B cell (primary cell): ENCODE measurements around the gene ZNF134. TPM values are rescaled to one million over a fixed set of nuclear protein-coding genes. Genes with fewer than 3 reads are reported as not detected.

Source experiments
- ATAC-seq: fragments of 200-7000 bp; cut with Tn5 transposase; one replicate; pipeline ENCODE4 v1.10.0; 2021; ENCODE audit warnings: low read depth, mild to moderate bottlenecking, moderate number of reproducible peaks, moderate library complexity
- CTCF ChIA-PET: fragments of 350-600 bp; sonication (Branson Sonifier 250); formaldehyde crosslinking; loops from one replicate; lab custom pipeline; 2021; ENCODE audit warnings: antibody characterized with exemption, inconsistent platforms; lab: Charles Lee
- POLR2A ChIA-PET: fragments of 350-600 bp; sonication (Branson Sonifier 250); formaldehyde crosslinking; loops from one replicate; lab custom pipeline; 2021; ENCODE audit warnings: antibody characterized with exemption; lab: Charles Lee
- DNase-seq: peaks from one replicate; pipeline ENCODE4 v3.0.0; 2013
- H2AFZ ChIP-seq: 2 replicates; pipeline ENCODE4 v1.6.1; 2012; ENCODE audit warnings: mild to moderate bottlenecking, low read depth, low read length; ENCODE audit not compliant: insufficient read depth, poor library complexity, severe bottlenecking
- H3K27ac ChIP-seq, 2 donors: 1 replicate in 1 of 2; 2 replicates in 1 of 2; pipeline ENCODE4 v1.5.1; 2012 to 2013; ENCODE audit warnings: low read length in 2 of 2, mild to moderate bottlenecking in 2 of 2, moderate library complexity in 1 of 2
- H3K27me3 ChIP-seq, 4 experiments: fragments of 200-600 bp in 1 of 4; sonication (generic) in 1 of 4; replicated peaks in 1 of 4; 1 replicate in 2 of 4; 2 replicates in 2 of 4; pipeline versions ENCODE4 v1.6.1 to v1.7.0; 2013 to 2016; ENCODE audit warnings: low read length in 3 of 4, mild to moderate bottlenecking in 2 of 4, mixed read lengths in 1 of 4, moderate library complexity in 1 of 4; ENCODE audit not compliant: insufficient read depth in 4 of 4, control insufficient read depth in 3 of 4; ENCODE audit errors: control extremely low read depth in 1 of 4
- H3K36me3 ChIP-seq, 2 experiments: replicated peaks in 1 of 2; 1 replicate in 1 of 2; 2 replicates in 1 of 2; pipeline versions ENCODE4 v1.6.1 to v1.7.1; 2013; ENCODE audit warnings: low read length in 1 of 2; ENCODE audit not compliant: insufficient read depth in 2 of 2, control insufficient read depth in 1 of 2; ENCODE audit errors: control extremely low read depth in 1 of 2, extremely low read depth in 1 of 2
- H3K4me1 ChIP-seq, 2 donors: fragments of 200-600 bp in 1 of 2; sonication (generic) in 1 of 2; 1 replicate in 1 of 2; 2 replicates in 1 of 2; pipeline versions ENCODE4 v1.5.1 to v1.6.1; 2013 to 2017; ENCODE audit warnings: low read length in 2 of 2; ENCODE audit not compliant: control insufficient read depth in 2 of 2, insufficient read depth in 2 of 2
- H3K4me2 ChIP-seq: replicated peaks from 2 replicates; pipeline ENCODE3; 2012; ENCODE audit warnings: mild to moderate bottlenecking, low read depth, low read length; ENCODE audit not compliant: poor library complexity, severe bottlenecking
- H3K4me3 ChIP-seq, 5 experiments: fragments of 200-600 bp in 1 of 5; sonication (generic) in 1 of 5; 1 replicate in 3 of 5; 2 replicates in 2 of 5; pipeline versions ENCODE4 v1.5.1 to v1.7.0; 2011 to 2016; ENCODE audit warnings: low read length in 4 of 5, mild to moderate bottlenecking in 4 of 5, low read depth in 2 of 5, control low read depth in 1 of 5, moderate library complexity in 1 of 5; ENCODE audit not compliant: insufficient read depth in 1 of 5; ENCODE audit errors: control extremely low read depth in 1 of 5, extremely low read depth in 1 of 5
- H3K79me2 ChIP-seq: fragments of 200-600 bp; sonication (generic); one replicate; pipeline ENCODE4 v1.6.0; 2016; ENCODE audit warnings: low read length; ENCODE audit not compliant: control insufficient read depth, insufficient read depth
- H3K9ac ChIP-seq: fragments of 200-600 bp; sonication (generic); 2 replicates; pipeline ENCODE4 v1.6.1; 2017; ENCODE audit warnings: mild to moderate bottlenecking, low read length, moderate library complexity
- H3K9me3 ChIP-seq, 3 donors: one replicate each; pipeline versions ENCODE4 v1.6.1 to v1.7.1; 2013; ENCODE audit warnings: low read length in 2 of 3; ENCODE audit not compliant: control insufficient read depth in 2 of 3, insufficient read depth in 1 of 3; ENCODE audit errors: control extremely low read depth in 1 of 3
- H4K20me1 ChIP-seq: 2 replicates; pipeline ENCODE4 v1.6.0; 2012; ENCODE audit warnings: mild to moderate bottlenecking, low read length; ENCODE audit not compliant: insufficient read depth, control insufficient read depth, poor library complexity, severe bottlenecking
- H3K27ac Mint-ChIP-seq: one replicate; pipeline ENCODE4 v1.8.0; 2021; ENCODE audit warnings: mixed read lengths
- H3K27me3 Mint-ChIP-seq: one replicate; pipeline ENCODE4 v1.8.0; 2021; ENCODE audit warnings: mixed read lengths
- H3K4me1 Mint-ChIP-seq: one replicate; pipeline ENCODE4 v1.8.0; 2021; ENCODE audit warnings: mixed read lengths
- H3K4me3 Mint-ChIP-seq: one replicate; pipeline ENCODE4 v1.8.0; 2021; ENCODE audit warnings: mixed read lengths
- H3K9me3 Mint-ChIP-seq: one replicate; pipeline ENCODE4 v1.8.0; 2022; ENCODE audit warnings: mixed read lengths; ENCODE audit not compliant: insufficient read depth
- CTCF ChIP-seq: fragments of 200-600 bp; IDR thresholded peaks from one replicate; pipeline ENCODE4 v1.8.0; 2022; ENCODE audit warnings: antibody characterized with exemption, mild to moderate bottlenecking
- EZH2 ChIP-seq: IDR thresholded peaks from 2 replicates; pipeline ENCODE4 v1.6.1; 2012; ENCODE audit warnings: borderline replicate concordance, low read depth, mild to moderate bottlenecking, moderate library complexity, low read length; ENCODE audit not compliant: insufficient read depth, poor library complexity, severe bottlenecking
- WGBS: methylation state at CpG from one replicate; pipeline ENCODE4 v1.1.5; 2013; ENCODE audit warnings: missing lambda C conversion rate; ENCODE audit not compliant: insufficient coverage; 5-methylcytosine and 5-hydroxymethylcytosine counted together
- intact Hi-C: fragments of 100-400 bp; cut with micrococcal nuclease; formaldehyde crosslinking; loops from one replicate; pipeline ENCODE4 v1.10.0; 2022
- polyA minus RNA-seq: library from RNA; depleted of rRNA, polyadenylated mRNA; stranded (reverse); fragments of >200 nt; gene quantifications from 2 replicates; pipeline ENCODE4 v1.2.3, GENCODE V29; 2012
- polyA plus RNA-seq: library from polyadenylated mRNA; depleted of rRNA; stranded (reverse); fragments of >200 nt; gene quantifications from 2 replicates; pipeline ENCODE4 v1.2.3, GENCODE V29; 2012
- total RNA-seq, 2 donors: library from RNA; stranded (reverse); fragments of 120-200 nt in 1 of 2; gene quantifications; 1 replicate in 1 of 2; 2 replicates in 1 of 2; pipeline versions ENCODE4 v1.2.3 to v1.2.4, GENCODE V29; 2013 to 2022

Gene ZNF134
- total RNA-seq (38.1 and 38.9 TPM in 2 replicates), polyA plus RNA-seq (7.8 and 16.7 TPM in 2 replicates), polyA minus RNA-seq (32.6 and 45.2 TPM in 2 replicates)
- total RNA-seq (2013) = 23.0 TPM

- DNase-seq = peak; percentile 94
- Histone ChIP-seq H3K4me2 (peak within 1 kb of the TSS; percentile 89), H3K27ac (peak within 1 kb of the TSS; percentile 42 to 81), H3K27me3 (no peaks in the 10 kb centered on the region), H3K4me1 (peaks cover 14 to 21% of the 10 kb centered on the region in 2 donors), H3K9me3 (peaks cover 6 to 46% (median 43%) of the 10 kb centered on the region in 3 donors), H2AFZ (peak within 1 kb of the TSS; percentile 93), H3K36me3 (peaks cover 7 to 29% of the 10 kb centered on the region in 2 experiments), H4K20me1 (no peaks in the 10 kb centered on the region), H3K4me3 (peak within 1 kb of the TSS; percentile 45 to 97 (median 92)), H3K79me2 (peaks cover 60% of the 10 kb centered on the region), H3K9ac (peak within 1 kb of the TSS; percentile 94)
- Mint-ChIP-seq H3K27ac (peak within 1 kb of the TSS; percentile 90), H3K4me1 (peaks cover 40% of the 10 kb centered on the region), H3K9me3 (peaks cover 26% of the 10 kb centered on the region), H3K27me3 (no peaks in the 10 kb centered on the region), H3K4me3 (peak within 1 kb of the TSS; percentile 93)
- TF ChIP-seq CTCF (peak; percentile 34), EZH2 (no peak)
- intact Hi-C loops = loop anchor here (1.0 kb wide), 8 partner anchors 15 to 179 kb away; partner anchors contain the start of genes ZIK1, ZNF211, ZNF419 and ZNF530
- 3% methylated on average over 64 of the region's 64 CpGs for WGBS
- peak; percentile 99 for ATAC-seq
- CTCF ChIA-PET = interaction anchor here (0.7 to 1.0 kb wide), 2 partner anchors 14 to 67 kb away, joined by 3 read pairs; partner anchors contain the start of genes ZNF530 and ZNF551
- POLR2A ChIA-PET = interaction anchor here (0.5 to 1.3 kb wide), 5 partner anchors 19 to 1018 kb away, joined by 3 to 6 read pairs (median 5); partner anchors contain the start of genes ZNF154, ZNF211 and ZNF416
Observed at GRCh38 chr19:57613941-57614743, at the start of gene ZNF134. Gene ZNF134, plus strand, starts transcription at chr19:57614242. Its CDS starts 5,227 bp downstream, at chr19:57619469.
